Sigmoid colon (tissue), 3 donors: Measurements from ENCODE around the gene ACRBP.

Source experiments
- CTCF ChIP-seq, 4 experiments: fragments of 450-650 bp in 3 of 4; fragments of 200-600 bp in 1 of 4; IDR thresholded peaks; one replicate each; pipeline ENCODE4 v1.5.1; 2016 to 2019; ENCODE audit warnings: antibody characterized with exemption in 4 of 4, mild to moderate bottlenecking in 3 of 4, moderate library complexity in 2 of 4
- POLR2A ChIP-seq, 2 donors: fragments of 450-650 bp; IDR thresholded peaks; one replicate each; pipeline ENCODE4 v1.6.1; 2016; ENCODE audit warnings: antibody characterized with exemption in 2 of 2, mild to moderate bottlenecking in 2 of 2, moderate library complexity in 2 of 2

- no peak for TF ChIP-seq CTCF (IDR thresholded peaks at IDR 0.05)
- no peak for TF ChIP-seq POLR2A (IDR thresholded peaks at IDR 0.05)
Observed at GRCh38 chr12:6652391-6652790, 5.2 kb upstream of the ACRBP start.
